MM.1S (cell line): Measurements from ENCODE around the gene PRTN3.

Experiments used
- DNase-seq: peaks from one replicate; pipeline ENCODE4 v3.0.0-alpha.2; 2015
- H2AFZ ChIP-seq: fragments of 300-600 bp; sonication (generic); 2 replicates; pipeline ENCODE4 v1.6.0; 2016; ENCODE audit warnings: antibody characterized with exemption, low read length
- H3F3A ChIP-seq: fragments of 300-600 bp; sonication (generic); 2 replicates; pipeline ENCODE4 v1.6.1; 2016; ENCODE audit warnings: mild to moderate bottlenecking, antibody characterized with exemption, low read length, moderate library complexity, mixed read lengths; ENCODE audit not compliant: insufficient read depth
- H3K27ac ChIP-seq: fragments of 300-600 bp; sonication (generic); 2 replicates; pipeline ENCODE4 v1.5.1; 2016; ENCODE audit warnings: mild to moderate bottlenecking, low read length
- H3K27me3 ChIP-seq: fragments of 300-600 bp; sonication (generic); replicated peaks from 2 replicates; pipeline ENCODE4 v1.6.0; 2016; ENCODE audit warnings: low read length; ENCODE audit not compliant: insufficient read depth
- H3K36me3 ChIP-seq: fragments of 300-600 bp; sonication (generic); replicated peaks from 2 replicates; pipeline ENCODE4 v1.6.1; 2016; ENCODE audit warnings: mild to moderate bottlenecking, low read length, mixed read lengths; ENCODE audit not compliant: insufficient read depth
- H3K4me1 ChIP-seq: fragments of 300-600 bp; sonication (generic); 2 replicates; pipeline ENCODE4 v1.6.1; 2016; ENCODE audit warnings: low read length, mixed read lengths
- H3K4me2 ChIP-seq: fragments of 300-600 bp; sonication (generic); 2 replicates; pipeline ENCODE4 v1.6.0; 2016; ENCODE audit warnings: low read depth, low read length
- H3K4me3 ChIP-seq: fragments of 300-600 bp; sonication (generic); 2 replicates; pipeline ENCODE4 v1.5.1; 2016; ENCODE audit warnings: low read length, mixed read lengths
- H3K79me2 ChIP-seq: fragments of 300-600 bp; sonication (generic); 2 replicates; pipeline ENCODE4 v1.6.1; 2016; ENCODE audit warnings: mixed run types, low read length, mixed read lengths
- H3K9ac ChIP-seq: fragments of 300-600 bp; sonication (generic); 2 replicates; pipeline ENCODE4 v1.6.1; 2016; ENCODE audit warnings: low read length, mixed read lengths
- H3K9me2 ChIP-seq: fragments of 300-600 bp; sonication (generic); replicated peaks from 2 replicates; pipeline ENCODE4 v1.6.1; 2016; ENCODE audit warnings: mild to moderate bottlenecking, low read length, mixed read lengths; ENCODE audit not compliant: insufficient read depth
- H3K9me3 ChIP-seq: fragments of 300-600 bp; sonication (generic); replicated peaks from 2 replicates; pipeline ENCODE4 v1.6.1; 2016; ENCODE audit warnings: mild to moderate bottlenecking, low read length, mixed read lengths; ENCODE audit not compliant: insufficient read depth
- H4K20me1 ChIP-seq: fragments of 300-600 bp; sonication (generic); 2 replicates; pipeline ENCODE4 v1.6.1; 2016; ENCODE audit warnings: mild to moderate bottlenecking, low read length, moderate library complexity, mixed read lengths; ENCODE audit not compliant: insufficient read depth
- CTCF ChIP-seq: fragments of 300-600 bp; sonication (generic); IDR thresholded peaks from 2 replicates; pipeline ENCODE4 v1.5.1; 2016; ENCODE audit warnings: antibody characterized with exemption, low read length, mixed read lengths
- EZH2 ChIP-seq: fragments of 300-600 bp; sonication (generic); optimal IDR thresholded peaks from 2 replicates; pipeline ENCODE3; 2017; ENCODE audit warnings: low read depth, mild to moderate bottlenecking, antibody characterized with exemption, low read length, mixed read lengths
- EZH2phosphoT487 ChIP-seq: fragments of 300-600 bp; sonication (generic); IDR thresholded peaks from 2 replicates; pipeline ENCODE4 v1.6.1; 2018; ENCODE audit warnings: antibody characterized with exemption, low read length

PRTN3 gene

GRCh38 chr19:805166-805551, 35.6 kb upstream of the PRTN3 start:
- Histone ChIP-seq H3K4me3 (no peak overlapping the region), H2AFZ (no peak overlapping the region)
- TF ChIP-seq EZH2 (no peak), CTCF (no peak), EZH2phosphoT487 (no peak)

GRCh38 chr19:805600-806550, 34.9 kb upstream of the PRTN3 start:
- peaks cover 9% of the 10 kb centered on the region for H3F3A ChIP-seq
- peaks cover 97% of the 10 kb centered on the region for H3K79me2 ChIP-seq
- H3K9ac ChIP-seq = no peak overlapping the region
- H3K9me2 ChIP-seq = no peaks in the 10 kb centered on the region
- no peak overlapping the region for H3K4me2 ChIP-seq
- no peaks in the 10 kb centered on the region for H3K27me3 ChIP-seq
- H4K20me1 ChIP-seq = peaks cover 51% of the 10 kb centered on the region
- no peak overlapping the region for H3K27ac ChIP-seq
- H3K4me1 ChIP-seq = no peaks in the 10 kb centered on the region
- DNase-seq = no peak
- H2AFZ ChIP-seq = no peak overlapping the region
- no peaks in the 10 kb centered on the region for H3K9me3 ChIP-seq
- H3K4me3 ChIP-seq = no peak overlapping the region
- H3K36me3 ChIP-seq = peaks cover 85% of the 10 kb centered on the region
- no peak for TF ChIP-seq CTCF
- TF ChIP-seq EZH2phosphoT487 = no peak
- TF ChIP-seq EZH2 = no peak

More at GRCh38 chr19:805166-805551, 35.6 kb upstream of the PRTN3 start:
- Histone ChIP-seq H3K9ac (no peak overlapping the region), H3K4me1 (no peaks in the 10 kb centered on the region), H3K36me3 (peaks cover 84% of the 10 kb centered on the region), H4K20me1 (peaks cover 59% of the 10 kb centered on the region), H3K79me2 (peaks cover 97% of the 10 kb centered on the region), H3F3A (peaks cover 2% of the 10 kb centered on the region), H3K27ac (no peak overlapping the region), H3K4me2 (no peak overlapping the region), H3K27me3 (no peaks in the 10 kb centered on the region), H3K9me3 (no peaks in the 10 kb centered on the region), H3K9me2 (no peaks in the 10 kb centered on the region)
- no peak for DNase-seq

- Histone ChIP-seq H3K79me2 (peaks cover 87% of the 10 kb centered on the region), H3F3A (peaks cover 20% of the 10 kb centered on the region), H3K9me3 (no peaks in the 10 kb centered on the region), H2AFZ (no peak overlapping the region), H3K4me1 (no peaks in the 10 kb centered on the region), H4K20me1 (peaks cover 41% of the 10 kb centered on the region), H3K27me3 (no peaks in the 10 kb centered on the region), H3K9ac (no peak overlapping the region), H3K4me3 (no peak overlapping the region), H3K27ac (no peak overlapping the region), H3K4me2 (no peak overlapping the region), H3K36me3 (peaks cover 86% of the 10 kb centered on the region), H3K9me2 (no peaks in the 10 kb centered on the region)
- TF ChIP-seq CTCF = no peak
- no peak for TF ChIP-seq EZH2
- no peak for TF ChIP-seq EZH2phosphoT487
- DNase-seq = no peak
Measured at GRCh38 chr19:806815-807421, 33.9 kb upstream of the PRTN3 start.
